HUES6 (cell line): ENCODE measurements around the gene SMYD3.

Experiments
- H3K27ac ChIP-seq: 2 replicates; pipeline ENCODE4 v1.7.0; 2013; ENCODE audit warnings: low read depth, mild to moderate bottlenecking, low read length, inconsistent platforms
- H3K27me3 ChIP-seq: 2 replicates; pipeline ENCODE4 v1.6.1; 2013; ENCODE audit warnings: low read length; ENCODE audit not compliant: control insufficient read depth, insufficient read depth
- H3K36me3 ChIP-seq: 2 replicates; pipeline ENCODE4 v1.6.1; 2013; ENCODE audit warnings: low read length; ENCODE audit not compliant: control insufficient read depth, insufficient read depth
- H3K4me1 ChIP-seq: 2 replicates; pipeline ENCODE4 v1.6.1; 2013; ENCODE audit warnings: low read length; ENCODE audit not compliant: control insufficient read depth, insufficient read depth
- H3K4me3 ChIP-seq: 2 replicates; pipeline ENCODE4 v1.5.1; 2013; ENCODE audit warnings: low read depth, low read length
- H3K9ac ChIP-seq: one replicate; pipeline ENCODE4 v1.6.1; 2013; ENCODE audit warnings: mild to moderate bottlenecking, low read length
- H3K9me3 ChIP-seq: 2 replicates; pipeline ENCODE4 v1.6.1; 2013; ENCODE audit warnings: low read depth, low read length; ENCODE audit not compliant: control insufficient read depth, insufficient read depth

SMYD3 gene

DNA sequence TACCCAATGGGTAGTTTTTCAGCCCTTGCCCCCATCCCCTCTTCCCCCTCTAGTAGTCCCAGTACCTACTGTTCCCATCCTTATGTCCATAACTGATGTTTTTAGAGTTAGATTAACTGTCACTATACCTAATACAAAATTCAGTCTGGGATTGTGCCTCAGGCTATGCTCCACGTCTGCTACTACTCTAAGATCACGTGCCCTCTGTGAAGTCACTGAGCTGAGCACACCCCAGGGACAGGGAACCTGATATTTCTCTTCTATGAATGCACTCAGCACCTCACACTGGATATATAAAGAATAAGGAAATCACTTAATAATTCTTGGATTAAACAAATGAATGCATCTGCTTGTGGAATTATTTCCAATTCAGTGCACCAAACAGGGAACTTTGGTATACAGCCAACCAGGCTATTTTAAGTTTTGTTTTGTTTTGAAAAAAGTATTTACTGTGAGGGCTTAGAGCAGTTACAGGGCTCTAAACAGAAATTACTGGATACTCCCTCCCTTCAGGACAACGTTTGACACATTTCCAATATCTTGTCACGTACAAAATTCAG, 307.9 kb downstream of the SMYD3 start:
- no peaks in the 10 kb centered on the region for H3K9me3 ChIP-seq
- H3K36me3 ChIP-seq, result no peaks in the 10 kb centered on the region
- H3K4me3 ChIP-seq, result no peak overlapping the region
- H3K27me3 ChIP-seq, result no peaks in the 10 kb centered on the region
- H3K4me1 ChIP-seq, result no peaks in the 10 kb centered on the region
- H3K27ac ChIP-seq, result no peak overlapping the region
- H3K9ac ChIP-seq, result no peak overlapping the region

GRCh38 chr1:246198115-246198816, 308.8 kb downstream of the SMYD3 start:
- Histone ChIP-seq H3K27ac (no peak overlapping the region), H3K36me3 (no peaks in the 10 kb centered on the region), H3K9ac (no peak overlapping the region), H3K9me3 (no peaks in the 10 kb centered on the region), H3K4me1 (no peaks in the 10 kb centered on the region), H3K4me3 (no peak overlapping the region), H3K27me3 (no peaks in the 10 kb centered on the region)

- no peaks in the 10 kb centered on the region for H3K4me1 ChIP-seq
- no peaks in the 10 kb centered on the region for H3K9me3 ChIP-seq
- no peak overlapping the region for H3K27ac ChIP-seq
- no peaks in the 10 kb centered on the region for H3K27me3 ChIP-seq
- no peaks in the 10 kb centered on the region for H3K36me3 ChIP-seq
- no peak overlapping the region for H3K4me3 ChIP-seq
- H3K9ac ChIP-seq, result no peak overlapping the region
Measured at GRCh38 chr1:246197076-246197475, 310.0 kb downstream of the SMYD3 start.

- Histone ChIP-seq H3K36me3 (no peaks in the 10 kb centered on the region), H3K9ac (no peak overlapping the region), H3K4me3 (no peak overlapping the region), H3K27ac (no peak overlapping the region), H3K4me1 (no peaks in the 10 kb centered on the region), H3K9me3 (no peaks in the 10 kb centered on the region), H3K27me3 (no peaks in the 10 kb centered on the region)
Measured at GRCh38 chr1:246195296-246195695, 311.8 kb downstream of the SMYD3 start.

- H3K27ac ChIP-seq, result no peak overlapping the region
- no peaks in the 10 kb centered on the region for H3K27me3 ChIP-seq
- H3K9ac ChIP-seq, result no peak overlapping the region
- no peaks in the 10 kb centered on the region for H3K9me3 ChIP-seq
- no peaks in the 10 kb centered on the region for H3K36me3 ChIP-seq
- no peaks in the 10 kb centered on the region for H3K4me1 ChIP-seq
- H3K4me3 ChIP-seq, result no peak overlapping the region
Measured at GRCh38 chr1:246193537-246193936, 313.5 kb downstream of the SMYD3 start.

DNA sequence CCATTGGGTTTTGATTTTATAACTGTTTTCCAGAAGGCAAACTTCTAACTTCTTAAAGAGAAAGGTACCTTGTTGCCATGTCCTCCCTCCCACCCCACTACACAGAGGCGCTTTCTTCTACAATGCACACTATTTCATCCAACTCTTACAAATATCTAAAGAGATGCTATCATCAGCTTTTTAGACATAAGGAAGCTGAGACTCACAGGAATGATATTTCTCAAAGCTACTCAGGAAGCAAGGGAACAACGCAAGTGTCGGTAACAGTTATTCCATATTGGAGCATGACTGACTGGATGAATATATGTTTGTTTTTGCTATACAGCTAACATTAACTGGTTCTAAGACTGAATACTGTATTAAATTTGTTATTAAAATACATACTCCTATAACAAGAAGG, 318.0 kb downstream of the SMYD3 start:
- Histone ChIP-seq H3K27me3 (no peaks in the 10 kb centered on the region), H3K4me1 (no peaks in the 10 kb centered on the region), H3K36me3 (no peaks in the 10 kb centered on the region)

DNA sequence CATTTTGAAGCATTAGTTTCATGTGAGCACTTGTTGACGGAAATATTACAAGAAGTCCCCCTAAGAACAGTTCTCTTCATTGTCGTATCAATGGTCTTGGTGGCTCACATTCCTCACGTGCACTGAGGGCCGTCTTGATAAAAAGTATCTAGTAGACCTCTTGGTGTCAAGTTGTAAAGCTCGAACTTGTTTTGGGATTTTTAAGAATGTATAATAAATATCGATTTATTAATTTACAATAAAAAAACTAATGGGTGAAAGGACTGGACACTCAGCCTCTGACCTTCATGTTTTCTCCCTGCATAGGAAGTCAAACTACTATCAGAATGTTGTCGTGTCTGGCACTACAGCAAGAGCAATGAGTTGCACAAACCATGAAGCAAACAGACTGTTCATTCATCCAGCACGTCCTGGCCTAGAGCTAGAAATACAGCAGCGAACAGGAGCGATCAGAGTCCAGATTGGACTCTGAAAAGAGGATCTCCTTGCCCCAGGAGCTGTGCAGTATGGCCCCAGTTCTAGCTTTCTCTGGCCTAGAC, 319.2 kb downstream of the SMYD3 start:
- no peaks in the 10 kb centered on the region for H3K27me3 ChIP-seq
- H3K9ac ChIP-seq, result no peak overlapping the region
- H3K4me1 ChIP-seq, result no peaks in the 10 kb centered on the region
- H3K27ac ChIP-seq, result no peak overlapping the region
- H3K4me3 ChIP-seq, result no peak overlapping the region
- no peaks in the 10 kb centered on the region for H3K36me3 ChIP-seq
- no peaks in the 10 kb centered on the region for H3K9me3 ChIP-seq

More for the DNA sequence above, 318.0 kb downstream of the SMYD3 start:
- Histone ChIP-seq H3K9ac (no peak overlapping the region), H3K9me3 (no peaks in the 10 kb centered on the region), H3K4me3 (no peak overlapping the region), H3K27ac (no peak overlapping the region)

DNA sequence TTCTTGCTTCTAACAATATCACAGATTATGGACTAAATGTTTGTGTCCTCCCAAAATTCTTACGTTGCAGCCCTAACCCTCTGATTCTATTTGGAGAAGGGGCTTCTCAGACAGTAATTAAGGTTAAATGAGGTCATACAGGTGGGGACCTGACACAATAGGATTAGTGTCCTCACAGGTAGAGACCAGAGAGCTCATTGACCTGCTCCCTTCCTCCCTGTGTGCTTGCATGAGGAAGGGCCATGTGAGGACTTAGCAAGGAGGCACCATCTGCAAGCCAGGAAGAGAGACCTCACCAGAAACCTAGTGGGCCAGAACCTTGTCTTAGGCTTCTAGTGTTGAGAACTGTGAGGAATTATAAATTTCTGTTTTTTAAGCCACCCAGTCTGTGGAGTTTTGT, 322.6 kb downstream of the SMYD3 start:
- Histone ChIP-seq H3K9me3 (no peaks in the 10 kb centered on the region), H3K4me1 (no peaks in the 10 kb centered on the region), H3K9ac (no peak overlapping the region), H3K4me3 (no peak overlapping the region), H3K36me3 (no peaks in the 10 kb centered on the region), H3K27ac (no peak overlapping the region), H3K27me3 (no peaks in the 10 kb centered on the region)

- Histone ChIP-seq H3K9me3 (no peaks in the 10 kb centered on the region), H3K9ac (no peak overlapping the region), H3K4me3 (no peak overlapping the region), H3K27me3 (no peaks in the 10 kb centered on the region), H3K36me3 (no peaks in the 10 kb centered on the region), H3K27ac (no peak overlapping the region), H3K4me1 (no peaks in the 10 kb centered on the region)
Measured at GRCh38 chr1:246182149-246182851, 324.8 kb downstream of the SMYD3 start.

DNA sequence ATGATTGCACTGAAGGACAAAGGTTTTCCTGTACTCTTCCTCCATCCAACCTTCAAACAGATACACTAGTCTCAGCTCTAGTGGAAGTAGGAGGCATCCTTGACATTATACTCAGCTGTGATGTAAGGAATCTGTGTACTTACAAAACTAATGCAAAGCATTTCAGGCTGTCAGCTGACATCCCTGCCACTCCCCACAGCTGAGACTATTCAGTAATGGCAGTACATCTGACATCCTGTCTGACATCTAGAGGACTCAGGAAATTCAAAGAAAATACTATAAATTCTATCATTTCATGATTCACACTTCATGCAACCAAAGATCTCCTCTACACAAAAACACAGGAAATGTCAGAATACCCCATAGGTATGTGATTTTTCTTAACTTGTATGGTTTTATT, 325.8 kb downstream of the SMYD3 start:
- Histone ChIP-seq H3K36me3 (no peaks in the 10 kb centered on the region), H3K9ac (no peak overlapping the region), H3K9me3 (no peaks in the 10 kb centered on the region), H3K4me1 (no peaks in the 10 kb centered on the region), H3K4me3 (no peak overlapping the region), H3K27ac (no peak overlapping the region), H3K27me3 (no peaks in the 10 kb centered on the region)

- Histone ChIP-seq H3K9me3 (no peaks in the 10 kb centered on the region), H3K4me1 (no peaks in the 10 kb centered on the region), H3K4me3 (no peak overlapping the region)
Measured at GRCh38 chr1:246179401-246179800, 327.7 kb downstream of the SMYD3 start.

More at GRCh38 chr1:246179401-246179800, 327.7 kb downstream of the SMYD3 start:
- Histone ChIP-seq H3K27ac (no peak overlapping the region), H3K36me3 (no peaks in the 10 kb centered on the region), H3K9ac (no peak overlapping the region), H3K27me3 (no peaks in the 10 kb centered on the region)
